HepG2 (cell line): ENCODE results near the gene FARSB. TPM values are rescaled to one million over a fixed set of nuclear protein-coding genes. Genes with fewer than 3 reads are reported as not detected.

ENCODE experiments used
- CC2D1A ChIP-seq: sonication (generic); formaldehyde crosslinking; IDR thresholded peaks from 2 replicates; pipeline ENCODE4 v1.8.1; 2023; ENCODE audit warnings: mild to moderate bottlenecking, missing genetic modification reagents
- CENPT ChIP-seq: sonication (generic); formaldehyde crosslinking; IDR thresholded peaks from 2 replicates; pipeline ENCODE4 v1.8.0; 2022; ENCODE audit warnings: low read depth, mild to moderate bottlenecking, moderate library complexity, missing genetic modification reagents
- CREM ChIP-seq, 2 experiments: sonication (generic) in 1 of 2; formaldehyde crosslinking in 1 of 2; IDR thresholded peaks; 2 replicates each; pipeline versions ENCODE4 v1.4.0 to v1.6.1; 2016 to 2020; ENCODE audit warnings: antibody characterized with exemption in 1 of 2, mild to moderate bottlenecking in 1 of 2, missing genetic modification reagents in 1 of 2
- KLF15 ChIP-seq: sonication (generic); formaldehyde crosslinking; IDR thresholded peaks from 2 replicates; pipeline ENCODE4 v1.8.1; 2023; ENCODE audit warnings: borderline replicate concordance, mild to moderate bottlenecking, inconsistent platforms, missing genetic modification reagents, mixed read lengths
- PCBP2 ChIP-seq: fragments of 200-400 bp; formaldehyde crosslinking; optimal IDR thresholded peaks from 2 replicates; pipeline ENCODE3; 2018; ENCODE audit warnings: low read length, low read depth; ENCODE audit not compliant: poor library complexity, severe bottlenecking
- RBM22 ChIP-seq: fragments of 200-400 bp; formaldehyde crosslinking; optimal IDR thresholded peaks from 2 replicates; pipeline ENCODE3; 2017; ENCODE audit warnings: mild to moderate bottlenecking, low read length, moderate library complexity
- RFXAP ChIP-seq: sonication (generic); formaldehyde crosslinking; IDR thresholded peaks from 2 replicates; pipeline ENCODE4 v1.4.0; 2020; ENCODE audit warnings: missing genetic modification reagents, borderline replicate concordance
- SMAD9 ChIP-seq: sonication (generic); formaldehyde crosslinking; IDR thresholded peaks from 2 replicates; pipeline ENCODE4 v1.5.1; 2020; ENCODE audit warnings: mild to moderate bottlenecking, missing genetic modification reagents
- SRSF1 ChIP-seq: fragments of 200-400 bp; formaldehyde crosslinking; optimal IDR thresholded peaks from 2 replicates; pipeline ENCODE3; 2017; ENCODE audit warnings: mild to moderate bottlenecking, low read depth, low read length, moderate library complexity
- TCF12 ChIP-seq, 2 experiments: fragments of 450-650 bp in 1 of 2; sonication (generic) in 1 of 2; formaldehyde crosslinking in 1 of 2; IDR thresholded peaks; 2 replicates each; pipeline versions ENCODE4 v1.6.1 to v1.8.0; 2017 to 2022; ENCODE audit warnings: antibody characterized with exemption in 1 of 2, mild to moderate bottlenecking in 1 of 2, missing genetic modification reagents in 1 of 2, moderate library complexity in 1 of 2
- TRIM22 ChIP-seq: fragments of 450-650 bp; IDR thresholded peaks from 2 replicates; pipeline ENCODE4 v1.6.1; 2017
- ZC3H4 ChIP-seq: sonication (generic); formaldehyde crosslinking; IDR thresholded peaks from 2 replicates; pipeline ENCODE4 v1.4.0; 2020; ENCODE audit warnings: missing genetic modification reagents, borderline replicate concordance
- ZNF20 ChIP-seq: sonication (generic); formaldehyde crosslinking; IDR thresholded peaks from 2 replicates; pipeline ENCODE4 v1.4.0; 2020; ENCODE audit warnings: mild to moderate bottlenecking, moderate library complexity, missing genetic modification reagents
- ZNF225 ChIP-seq: sonication (generic); formaldehyde crosslinking; IDR thresholded peaks from 2 replicates; pipeline ENCODE4 v1.4.0; 2020; ENCODE audit warnings: mild to moderate bottlenecking, missing genetic modification reagents
- ZNF414 ChIP-seq: sonication (generic); formaldehyde crosslinking; IDR thresholded peaks from 2 replicates; pipeline ENCODE4 v1.5.0; 2020; ENCODE audit warnings: missing genetic modification reagents
- ZNF614 ChIP-seq: IDR thresholded peaks from 2 replicates; pipeline ENCODE4 v1.6.1; 2018; ENCODE audit warnings: missing biosample characterization, missing genetic modification reagents, inconsistent platforms, borderline replicate concordance
- polyA plus RNA-seq, 8 experiments: library from polyadenylated mRNA; depleted of rRNA in 3 of 8; stranded (reverse) in 7 of 8; unstranded in 1 of 8; fragments of >200 nt; fragmentation: Illumina TruSeq in 4 of 8; extraction: Trizol in 4 of 8; gene quantifications; 2 replicates each; pipeline versions ENCODE4 v1.2.1 to v1.2.3, GENCODE V29; 2011 to 2016; ENCODE audit warnings: low read depth in 4 of 8, missing spikeins in 1 of 8, mixed read lengths in 1 of 8; ENCODE audit not compliant: insufficient read depth in 1 of 8
- total RNA-seq, 5 experiments: library from RNA; depleted of rRNA; stranded (reverse); fragments of >200 nt; fragmentation: Illumina TruSeq; extraction: Trizol; gene quantifications; 2 replicates each; pipeline ENCODE4 v1.2.3, GENCODE V29; 2016; ENCODE audit warnings: low read depth in 1 of 5
- TF ChIP-seq, protein P1 (sequence below): sonication (generic); formaldehyde crosslinking; IDR thresholded peaks from 2 replicates; pipeline ENCODE4 v1.5.0; 2020; ENCODE audit warnings: mild to moderate bottlenecking, missing genetic modification reagents
- TF ChIP-seq, protein P2 (sequence below): sonication (generic); formaldehyde crosslinking; IDR thresholded peaks from 2 replicates; pipeline ENCODE4 v1.4.0; 2020; ENCODE audit warnings: missing genetic modification reagents, borderline replicate concordance
- TF ChIP-seq, protein P3 (sequence below): sonication (generic); formaldehyde crosslinking; IDR thresholded peaks from 2 replicates; pipeline ENCODE4 v1.4.0; 2020; ENCODE audit warnings: missing genetic modification reagents

FARSB gene
- total and polyA plus RNA-seq, 2 of the 13 experiments (the other 11 are each of a cell fraction or from before 2014, with no cell fraction given), result 23.3 to 45.9 TPM

- no peak for TF ChIP-seq CC2D1A (CRISPR knock-in tag)
- TF ChIP-seq, protein P1, sequence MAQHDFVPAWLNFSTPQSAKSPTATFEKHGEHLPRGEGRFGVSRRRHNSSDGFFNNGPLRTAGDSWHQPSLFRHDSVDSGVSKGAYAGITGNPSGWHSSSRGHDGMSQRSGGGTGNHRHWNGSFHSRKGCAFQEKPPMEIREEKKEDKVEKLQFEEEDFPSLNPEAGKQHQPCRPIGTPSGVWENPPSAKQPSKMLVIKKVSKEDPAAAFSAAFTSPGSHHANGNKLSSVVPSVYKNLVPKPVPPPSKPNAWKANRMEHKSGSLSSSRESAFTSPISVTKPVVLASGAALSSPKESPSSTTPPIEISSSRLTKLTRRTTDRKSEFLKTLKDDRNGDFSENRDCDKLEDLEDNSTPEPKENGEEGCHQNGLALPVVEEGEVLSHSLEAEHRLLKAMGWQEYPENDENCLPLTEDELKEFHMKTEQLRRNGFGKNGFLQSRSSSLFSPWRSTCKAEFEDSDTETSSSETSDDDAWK (CRISPR knock-in tag), result no peak
- TF ChIP-seq, protein P2, sequence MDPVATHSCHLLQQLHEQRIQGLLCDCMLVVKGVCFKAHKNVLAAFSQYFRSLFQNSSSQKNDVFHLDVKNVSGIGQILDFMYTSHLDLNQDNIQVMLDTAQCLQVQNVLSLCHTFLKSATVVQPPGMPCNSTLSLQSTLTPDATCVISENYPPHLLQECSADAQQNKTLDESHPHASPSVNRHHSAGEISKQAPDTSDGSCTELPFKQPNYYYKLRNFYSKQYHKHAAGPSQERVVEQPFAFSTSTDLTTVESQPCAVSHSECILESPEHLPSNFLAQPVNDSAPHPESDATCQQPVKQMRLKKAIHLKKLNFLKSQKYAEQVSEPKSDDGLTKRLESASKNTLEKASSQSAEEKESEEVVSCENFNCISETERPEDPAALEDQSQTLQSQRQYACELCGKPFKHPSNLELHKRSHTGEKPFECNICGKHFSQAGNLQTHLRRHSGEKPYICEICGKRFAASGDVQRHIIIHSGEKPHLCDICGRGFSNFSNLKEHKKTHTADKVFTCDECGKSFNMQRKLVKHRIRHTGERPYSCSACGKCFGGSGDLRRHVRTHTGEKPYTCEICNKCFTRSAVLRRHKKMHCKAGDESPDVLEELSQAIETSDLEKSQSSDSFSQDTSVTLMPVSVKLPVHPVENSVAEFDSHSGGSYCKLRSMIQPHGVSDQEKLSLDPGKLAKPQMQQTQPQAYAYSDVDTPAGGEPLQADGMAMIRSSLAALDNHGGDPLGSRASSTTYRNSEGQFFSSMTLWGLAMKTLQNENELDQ, result no peak
- no peak for TF ChIP-seq ZNF20 (CRISPR knock-in tag)
- TF ChIP-seq SRSF1, result no peak
- TF ChIP-seq PCBP2, result peak; percentile 53
- peak; percentile 83; the same call in 1 of the 2 replicates for TF ChIP-seq RFXAP (CRISPR knock-in tag)
- TF ChIP-seq CREM (IDR thresholded peaks at IDR 0.05), result peak; percentile 74; the same call in 1 of the 2 replicates
- no peak for TF ChIP-seq CREM (CRISPR knock-in tag; IDR thresholded peaks at IDR 0.05)
- TF ChIP-seq TCF12 (IDR thresholded peaks at IDR 0.05), result no peak
- no peak for TF ChIP-seq TCF12 (CRISPR knock-in tag; IDR thresholded peaks at IDR 0.05)
- no peak for TF ChIP-seq KLF15 (CRISPR knock-in tag)
- no peak for TF ChIP-seq RBM22
- TF ChIP-seq CENPT (CRISPR knock-in tag), result no peak; the same call in 1 of the 2 replicates
- no peak; the same call in 1 of the 2 replicates for TF ChIP-seq ZNF414 (CRISPR knock-in tag)
- TF ChIP-seq ZC3H4 (CRISPR knock-in tag), result no peak
- TF ChIP-seq ZNF225 (CRISPR knock-in tag), result no peak
- 0 out of 2 replicates have a peak, but pooled peaks have one; percentile 71 for TF ChIP-seq ZNF614 (CRISPR knock-in tag)
- peak; percentile 55; the same call in 1 of the 2 replicates for TF ChIP-seq SMAD9 (CRISPR knock-in tag)
- TF ChIP-seq, protein P3, sequence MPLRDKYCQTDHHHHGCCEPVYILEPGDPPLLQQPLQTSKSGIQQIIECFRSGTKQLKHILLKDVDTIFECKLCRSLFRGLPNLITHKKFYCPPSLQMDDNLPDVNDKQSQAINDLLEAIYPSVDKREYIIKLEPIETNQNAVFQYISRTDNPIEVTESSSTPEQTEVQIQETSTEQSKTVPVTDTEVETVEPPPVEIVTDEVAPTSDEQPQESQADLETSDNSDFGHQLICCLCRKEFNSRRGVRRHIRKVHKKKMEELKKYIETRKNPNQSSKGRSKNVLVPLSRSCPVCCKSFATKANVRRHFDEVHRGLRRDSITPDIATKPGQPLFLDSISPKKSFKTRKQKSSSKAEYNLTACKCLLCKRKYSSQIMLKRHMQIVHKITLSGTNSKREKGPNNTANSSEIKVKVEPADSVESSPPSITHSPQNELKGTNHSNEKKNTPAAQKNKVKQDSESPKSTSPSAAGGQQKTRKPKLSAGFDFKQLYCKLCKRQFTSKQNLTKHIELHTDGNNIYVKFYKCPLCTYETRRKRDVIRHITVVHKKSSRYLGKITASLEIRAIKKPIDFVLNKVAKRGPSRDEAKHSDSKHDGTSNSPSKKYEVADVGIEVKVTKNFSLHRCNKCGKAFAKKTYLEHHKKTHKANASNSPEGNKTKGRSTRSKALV, result no peak
- TF ChIP-seq TRIM22, result no peak
Measured at GRCh38 chr2:222670191-222671038, 14.5 kb upstream of the FARSB start (continued).
